H1 (cell line): Measurements from ENCODE around the gene GPER1. TPM values are rescaled to one million over a fixed set of nuclear protein-coding genes. Genes with fewer than 3 reads are reported as not detected.
A peak's percentile ranks its signal among the peaks of the same experiment; 100 is the strongest.

Experiments
- CTCF ChIA-PET: fragments of 300-600 bp; sonication (Branson Sonifier 250); formaldehyde crosslinking; loops from one replicate; lab custom pipeline; 2021; ENCODE audit not compliant: partially characterized antibody; lab: Charles Lee
- POLR2A ChIA-PET: fragments of 300-600 bp; sonication (Branson Sonifier 250); formaldehyde crosslinking; loops from one replicate; lab custom pipeline; 2021; ENCODE audit warnings: inconsistent platforms; ENCODE audit not compliant: partially characterized antibody; lab: Charles Lee
- DNase-seq, 2 experiments: peaks; one replicate each; pipeline versions ENCODE4 v3.0.0 to v3.0.0-alpha.2; 2010 to 2022; ENCODE audit warnings: low spot score in 2 of 2, low read depth in 1 of 2, mixed read lengths in 1 of 2
- FAIRE-seq: peaks from 2 replicates; lab custom pipeline; 2011; peaks lifted over from hg19 to GRCh38; lab: Jason Lieb, UNC
- H2AFZ ChIP-seq: 2 replicates; pipeline ENCODE4 v1.8.1; 2012; ENCODE audit warnings: low read length, inconsistent platforms
- H2AK5ac ChIP-seq: 2 replicates; pipeline ENCODE4 v1.6.1; 2013; ENCODE audit warnings: low read depth, low read length
- H2BK120ac ChIP-seq: replicated peaks from 2 replicates; pipeline ENCODE3; 2013; ENCODE audit warnings: low read depth, low read length, inconsistent platforms
- H2BK12ac ChIP-seq: 2 replicates; pipeline ENCODE4 v1.6.1; 2013; ENCODE audit warnings: low read depth, low read length
- H2BK15ac ChIP-seq: 2 replicates; pipeline ENCODE4 v1.6.1; 2013; ENCODE audit warnings: low read length
- H2BK20ac ChIP-seq: 2 replicates; pipeline ENCODE4 v1.6.1; 2013; ENCODE audit warnings: low read length
- H2BK5ac ChIP-seq: 2 replicates; pipeline ENCODE4 v1.6.1; 2013; ENCODE audit warnings: low read depth, low read length
- H3K14ac ChIP-seq: 2 replicates; pipeline ENCODE4 v1.6.1; 2013; ENCODE audit warnings: inconsistent platforms; ENCODE audit not compliant: insufficient read length
- H3K18ac ChIP-seq: 2 replicates; pipeline ENCODE4 v1.6.1; 2013; ENCODE audit warnings: low read length; ENCODE audit errors: extremely low read depth
- H3K23ac ChIP-seq: 2 replicates; pipeline ENCODE4 v1.6.1; 2013; ENCODE audit warnings: inconsistent platforms; ENCODE audit not compliant: insufficient read length
- H3K23me2 ChIP-seq: 2 replicates; pipeline ENCODE4 v1.6.1; 2013; ENCODE audit warnings: low read depth, low read length
- H3K27ac ChIP-seq: 2 replicates; pipeline ENCODE4 v1.6.1; 2011; ENCODE audit warnings: low read depth, low read length, inconsistent platforms
- H3K27me3 ChIP-seq, 4 experiments: replicated peaks in 1 of 4; 1 replicate in 1 of 4; 2 replicates in 3 of 4; pipeline versions ENCODE4 v1.6.1 to v1.8.1; 2011 to 2013; ENCODE audit warnings: low read length in 3 of 4, mild to moderate bottlenecking in 3 of 4, inconsistent platforms in 2 of 4, mixed read lengths in 2 of 4, moderate library complexity in 1 of 4; ENCODE audit not compliant: control insufficient read depth in 3 of 4, insufficient read depth in 3 of 4; ENCODE audit errors: extremely low read depth in 1 of 4
- H3K36me3 ChIP-seq, 4 experiments: 2 replicates each; pipeline versions ENCODE4 v1.6.1 to v1.8.1; 2011 to 2013; ENCODE audit warnings: mild to moderate bottlenecking in 4 of 4, low read length in 3 of 4, moderate library complexity in 2 of 4, control low read depth in 1 of 4, inconsistent platforms in 1 of 4; ENCODE audit not compliant: insufficient read depth in 4 of 4, control insufficient read depth in 2 of 4
- H3K4ac ChIP-seq: replicated peaks from 2 replicates; pipeline ENCODE3; 2013; ENCODE audit warnings: low read length, low read depth, mixed read lengths, inconsistent platforms; ENCODE audit not compliant: insufficient read length
- H3K4me1 ChIP-seq, 4 experiments: replicated peaks in 1 of 4; 1 replicate in 1 of 4; 2 replicates in 3 of 4; pipeline versions ENCODE4 v1.6.1 to v1.8.1; 2011 to 2013; ENCODE audit warnings: low read length in 3 of 4, inconsistent platforms in 2 of 4, mixed read lengths in 1 of 4; ENCODE audit not compliant: insufficient read depth in 4 of 4, control insufficient read depth in 3 of 4
- H3K4me2 ChIP-seq, 2 experiments: 2 replicates each; pipeline versions ENCODE4 v1.6.1 to v1.8.1; 2011 to 2013; ENCODE audit warnings: low read depth in 2 of 2, low read length in 2 of 2, control low read depth in 1 of 2, inconsistent platforms in 1 of 2, mild to moderate bottlenecking in 1 of 2; ENCODE audit not compliant: insufficient read depth in 1 of 2
- H3K4me3 ChIP-seq, 4 experiments: fragments of 200-600, 300-600 bp in 1 of 4; sonication (generic), shearing (Covaris generic), sonication (Bioruptor Twin) in 1 of 4; 2 replicates each; pipeline versions ENCODE4 v1.5.1 to v1.8.1; 2011 to 2016; ENCODE audit warnings: low read length in 4 of 4, low read depth in 3 of 4, control low read depth in 2 of 4, inconsistent platforms in 2 of 4, mild to moderate bottlenecking in 2 of 4, mixed read lengths in 1 of 4, moderate library complexity in 1 of 4; ENCODE audit not compliant: insufficient read depth in 2 of 4; ENCODE audit errors: extremely low read depth in 1 of 4
- H3K56ac ChIP-seq: replicated peaks from 2 replicates; pipeline ENCODE3; 2013; ENCODE audit warnings: low read depth, mild to moderate bottlenecking, mixed read lengths, low read length, inconsistent platforms; ENCODE audit not compliant: insufficient read length
- H3K79me1 ChIP-seq: 2 replicates; pipeline ENCODE4 v1.6.1; 2013; ENCODE audit warnings: low read depth, low read length, control low read depth
- H3K79me2 ChIP-seq, 2 experiments: 2 replicates each; pipeline versions ENCODE4 v1.6.1 to v1.8.1; 2012 to 2013; ENCODE audit warnings: low read length in 2 of 2, mild to moderate bottlenecking in 2 of 2, inconsistent platforms in 1 of 2; ENCODE audit not compliant: insufficient read depth in 2 of 2, control insufficient read depth in 1 of 2
- H3K9ac ChIP-seq, 4 experiments: replicated peaks in 1 of 4; 1 replicate in 1 of 4; 2 replicates in 3 of 4; pipeline versions ENCODE4 v1.6.1 to v1.8.1; 2011 to 2013; ENCODE audit warnings: low read depth in 3 of 4, low read length in 3 of 4, control low read depth in 2 of 4, mild to moderate bottlenecking in 2 of 4, moderate library complexity in 2 of 4, inconsistent platforms in 1 of 4; ENCODE audit errors: extremely low read depth in 1 of 4
- H3K9me3 ChIP-seq, 2 experiments: 2 replicates each; pipeline versions ENCODE4 v1.6.1 to v1.8.1; 2012 to 2013; ENCODE audit warnings: mild to moderate bottlenecking in 2 of 2, moderate library complexity in 2 of 2, control low read depth in 1 of 2, inconsistent platforms in 1 of 2, low read depth in 1 of 2, low read length in 1 of 2, mixed read lengths in 1 of 2; ENCODE audit not compliant: insufficient read depth in 2 of 2
- H4K20me1 ChIP-seq, 2 experiments: replicated peaks in 1 of 2; 2 replicates each; pipeline versions ENCODE3 to v1.8.1; 2011 to 2013; ENCODE audit warnings: inconsistent platforms in 2 of 2, low read length in 2 of 2, mild to moderate bottlenecking in 1 of 2; ENCODE audit not compliant: insufficient read depth in 2 of 2, control insufficient read depth in 1 of 2
- H4K5ac ChIP-seq: 2 replicates; pipeline ENCODE4 v1.6.1; 2013; ENCODE audit warnings: low read length, low read depth, mixed read lengths, inconsistent platforms; ENCODE audit not compliant: insufficient read length
- H4K8ac ChIP-seq: 2 replicates; pipeline ENCODE4 v1.8.0; 2013; ENCODE audit warnings: mild to moderate bottlenecking, moderate library complexity, low read length, inconsistent platforms; ENCODE audit not compliant: insufficient read depth; ENCODE audit errors: extremely low read depth
- H4K91ac ChIP-seq: replicated peaks from 2 replicates; pipeline ENCODE3; 2013; ENCODE audit warnings: low read length, mixed read lengths, inconsistent platforms; ENCODE audit not compliant: insufficient read length
- CHD2 ChIP-seq: IDR thresholded peaks from 2 replicates; pipeline ENCODE4 v1.6.1; 2012; ENCODE audit warnings: low read length, improper control_type of control experiment
- GTF2F1 ChIP-seq: IDR thresholded peaks from 2 replicates; pipeline ENCODE4 v1.6.1; 2012; ENCODE audit warnings: low read depth, low read length, improper control_type of control experiment, borderline replicate concordance
- HDAC2 ChIP-seq, 2 experiments: fragments of 300-600 bp in 1 of 2; sonication (generic) in 1 of 2; IDR thresholded peaks; 2 replicates each; pipeline ENCODE4 v1.6.1; 2011 to 2012; ENCODE audit warnings: low read depth in 2 of 2, low read length in 2 of 2, mild to moderate bottlenecking in 2 of 2, moderate library complexity in 2 of 2, borderline replicate concordance in 1 of 2, inconsistent platforms in 1 of 2
- KDM4A ChIP-seq: IDR thresholded peaks from one replicate; pipeline ENCODE4 v1.7.1; 2012; ENCODE audit warnings: low read depth, mild to moderate bottlenecking, moderate library complexity, low read length, inconsistent platforms; ENCODE audit not compliant: severe bottlenecking
- POU5F1 ChIP-seq: IDR thresholded peaks from 2 replicates; pipeline ENCODE4 v1.6.1; 2011; ENCODE audit warnings: low read depth, mild to moderate bottlenecking, low read length, moderate library complexity
- RNF2 ChIP-seq: fragments of 200-900, 300-1000 bp; sonication (generic); IDR thresholded peaks from 2 replicates; pipeline ENCODE4 v1.7.1; 2016; ENCODE audit warnings: borderline replicate concordance, low read depth, mild to moderate bottlenecking, antibody characterized with exemption, low read length; ENCODE audit not compliant: poor library complexity, severe bottlenecking; ENCODE audit errors: missing control alignments
- TAF7 ChIP-seq: optimal IDR thresholded peaks from 2 replicates; pipeline ENCODE3; 2011; ENCODE audit warnings: low read depth, mild to moderate bottlenecking, inconsistent platforms, low read length, moderate library complexity, borderline replicate concordance
- WGBS, 2 experiments: shearing (Covaris generic) in 1 of 2; methylation state at CpG; one replicate each; pipeline versions ENCODE4 v1.1.6 to v1.1.7; 2013 to 2015; ENCODE audit warnings: low lambda C conversion rate in 2 of 2, mixed read lengths in 2 of 2, inconsistent platforms in 1 of 2, low coverage in 1 of 2, missing lambda C conversion rate in 1 of 2; ENCODE audit not compliant: insufficient replicate concordance in 2 of 2, insufficient coverage in 1 of 2, insufficient read length in 1 of 2; ENCODE audit errors: extremely low coverage in 1 of 2, missing lambda C conversion rate in 1 of 2; 5-methylcytosine and 5-hydroxymethylcytosine counted together
- polyA plus RNA-seq, 7 experiments: library from polyadenylated mRNA; depleted of rRNA in 3 of 7; stranded (reverse) in 5 of 7; unstranded in 2 of 7; fragments of >200 nt in 5 of 7; fragments of 200-250 nt in 2 of 7; gene quantifications; 1 replicate in 5 of 7; 2 replicates in 1 of 7; 4 replicates in 1 of 7; pipeline versions ENCODE4 v1.2.1 to v1.2.3, GENCODE V29; 2011 to 2013; ENCODE audit warnings: missing spikeins in 2 of 7, mixed read lengths in 2 of 7
- total RNA-seq: library from RNA; stranded (reverse); fragmentation: NEBNext Ultra II Directional; extraction: Animal tissue kit (Norgen Biotek cat#: 25700); gene quantifications from 2 replicates; pipeline ENCODE4 v1.2.1, GENCODE V29; 2021

The GPER1 gene
- total and polyA plus RNA-seq, 2 of the 8 experiments (the other 6 are each of a cell fraction or from before 2014, with no cell fraction given) = 0.24 to 0.47 TPM

GRCh38 chr7:1080252-1080920 is 7.5 kb upstream of the GPER1 start:
- H4K91ac ChIP-seq = no peak overlapping the region

More at GRCh38 chr7:1080252-1080920, 7.5 kb upstream of the GPER1 start:
- H4K20me1 ChIP-seq = peaks cover 3 to 13% of the 10 kb centered on the region in 2 experiments
- POLR2A ChIA-PET = no interaction called here
- H4K5ac ChIP-seq = no peak overlapping the region
- FAIRE-seq (no peak), DNase-seq (no peak)
- peak overlapping the region; percentile 86; the same call in 1 of the 2 replicates for H4K8ac ChIP-seq
- no peaks in the 10 kb centered on the region for H3K36me3 ChIP-seq
- H3K56ac ChIP-seq = no peak overlapping the region
- TF ChIP-seq KDM4A = no peak
- TF ChIP-seq POU5F1 = no peak
- no peak for TF ChIP-seq CHD2
- TF ChIP-seq HDAC2 (IDR thresholded peaks at IDR 0.05; ENCODE audit: borderline replicate concordance in 1 of 2, low read depth in 2 of 2, low read length in 2 of 2) = no peak
- TF ChIP-seq GTF2F1 = no peak
- TF ChIP-seq RNF2 = no peak
- TF ChIP-seq TAF7 = no peak
- TF ChIP-seq, all 59 proteins: peak for 0
- Histone ChIP-seq H3K9me3 (no peaks in the 10 kb centered on the region), H3K23me2 (no peaks in the 10 kb centered on the region), H3K4me1 (no peaks in the 10 kb centered on the region; a peak in 2 of 7 replicates), H3K9ac (no peak overlapping the region), H2BK5ac (no peak overlapping the region), H2BK12ac (no peak overlapping the region), H2AK5ac (no peak overlapping the region), H3K4me3 (no peak overlapping the region), H2AFZ (no peak overlapping the region), H3K4me2 (no peak overlapping the region), H3K27me3 (no peaks in the 10 kb centered on the region), H2BK20ac (no peak overlapping the region), H3K18ac (no peak overlapping the region), H3K14ac (no peak overlapping the region), H2BK120ac (no peak overlapping the region), H3K4ac (no peak overlapping the region), H3K79me1 (peaks cover 4% of the 10 kb centered on the region; the same call in 1 of the 2 replicates), H3K27ac (no peak overlapping the region), H3K23ac (no peak overlapping the region), H2BK15ac (no peak overlapping the region), H3K79me2 (no peaks in the 10 kb centered on the region; a peak in 1 of 4 replicates)
- CTCF ChIA-PET = interaction anchor here (1.1 to 12.1 kb wide), 7 partner anchors 11 to 100 kb away, joined by 3 to 83 read pairs (median 4); no protein-coding TSS in a partner anchor
- WGBS, 2 experiments = 92% methylated on average over 38 of the region's 38 CpGs; no CpG with 5 or more reads in 1 of the 2 experiments
